Measurements from ENCODE around the gene KPNA3. TPM values are rescaled to one million over a fixed set of nuclear protein-coding genes. Genes with fewer than 3 reads are reported as not detected.

KPNA3 gene
- total RNA-seq, 1 experiment from 2014 or later: 49.7 TPM

DNA sequence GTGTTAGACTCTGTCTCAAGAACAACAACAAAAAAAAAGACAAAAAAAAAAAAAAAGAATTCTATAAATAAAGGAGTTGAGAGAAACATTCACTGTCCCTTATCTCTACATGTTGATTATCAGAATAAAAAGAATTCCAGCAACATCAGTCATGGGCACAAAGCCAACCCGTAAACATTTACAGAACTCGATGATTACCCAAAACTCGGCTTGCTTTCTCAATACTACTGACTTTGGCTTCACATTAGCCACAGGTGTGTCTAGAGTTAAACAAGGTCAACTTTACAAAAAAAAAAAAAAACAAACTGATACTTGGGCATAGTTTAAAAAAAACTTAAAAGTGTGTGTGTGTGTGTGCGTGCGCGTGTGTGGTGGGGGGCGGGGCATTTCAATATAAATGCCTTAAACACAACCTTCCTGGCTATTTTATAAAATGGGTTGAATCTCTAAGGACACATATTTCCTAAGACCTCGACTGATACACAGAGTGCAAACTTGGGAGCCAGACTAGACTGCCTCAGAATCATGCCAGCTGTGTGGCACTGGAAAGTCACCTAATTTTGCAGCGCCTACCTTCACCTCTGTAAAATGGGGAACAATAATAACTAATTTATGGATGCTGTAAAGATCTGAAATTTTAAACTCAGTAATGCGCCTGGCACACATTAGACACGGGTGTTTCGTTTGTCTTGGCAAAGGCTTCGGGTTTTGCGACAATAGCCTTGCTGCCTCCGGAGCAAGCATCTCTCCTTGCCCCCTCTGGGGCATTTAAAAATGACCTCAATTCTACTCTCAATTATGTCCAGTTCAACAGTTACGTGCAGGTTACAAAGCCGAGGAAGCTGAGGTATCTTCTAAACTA is 102.1 kb downstream of the KPNA3 start:
- no peak overlapping the region for H4K5ac ChIP-seq (ENCODE audit: insufficient read length, low read depth, low read length)
- H3K9ac ChIP-seq (ENCODE audit: extremely low read depth, insufficient read length, low read length): peak overlapping the region; percentile 82
- no peak overlapping the region for H3K4ac ChIP-seq (ENCODE audit: low read depth, low read length)
- H2BK20ac ChIP-seq (ENCODE audit: low read depth, low read length, poor library complexity, severe bottlenecking): no peak overlapping the region
- no peaks in the 10 kb centered on the region for H3K9me3 ChIP-seq (ENCODE audit: control insufficient read depth, low read depth, low read length)
- H2BK120ac ChIP-seq (ENCODE audit: low read depth, low read length, poor library complexity, severe bottlenecking): no peak overlapping the region
- H3T11ph ChIP-seq (ENCODE audit: low read length): no peak overlapping the region
- H4K8ac ChIP-seq (replicated peaks; ENCODE audit: insufficient read length, low read depth, low read length): no peak overlapping the region
- no peak overlapping the region for H3K56ac ChIP-seq (ENCODE audit: insufficient read length, low read depth, low read length)
- H4K91ac ChIP-seq (ENCODE audit: insufficient read length, low read depth, low read length): no peak overlapping the region
- H3K23ac ChIP-seq (ENCODE audit: insufficient read length, low read depth, low read length): no peak overlapping the region
- no CpG with 5 or more reads among the region's 17 CpGs for WGBS (ENCODE audit: extremely low coverage, insufficient read length, low lambda C conversion rate)
- peaks cover 23 to 24% (median 23%) of the 10 kb centered on the region in 3 experiments; a peak in 6 of 7 replicates for H3K36me3 Mint-ChIP-seq (ENCODE audit: insufficient read depth in 1 of 3, low read depth in 3 of 3)
- peak overlapping the region; percentile 89 to 94 for H3K4me3 Mint-ChIP-seq
- H4K20me1 ChIP-seq (ENCODE audit: control insufficient read depth, insufficient read depth, insufficient read length): no peaks in the 10 kb centered on the region
- TF ChIP-seq, protein P1, sequence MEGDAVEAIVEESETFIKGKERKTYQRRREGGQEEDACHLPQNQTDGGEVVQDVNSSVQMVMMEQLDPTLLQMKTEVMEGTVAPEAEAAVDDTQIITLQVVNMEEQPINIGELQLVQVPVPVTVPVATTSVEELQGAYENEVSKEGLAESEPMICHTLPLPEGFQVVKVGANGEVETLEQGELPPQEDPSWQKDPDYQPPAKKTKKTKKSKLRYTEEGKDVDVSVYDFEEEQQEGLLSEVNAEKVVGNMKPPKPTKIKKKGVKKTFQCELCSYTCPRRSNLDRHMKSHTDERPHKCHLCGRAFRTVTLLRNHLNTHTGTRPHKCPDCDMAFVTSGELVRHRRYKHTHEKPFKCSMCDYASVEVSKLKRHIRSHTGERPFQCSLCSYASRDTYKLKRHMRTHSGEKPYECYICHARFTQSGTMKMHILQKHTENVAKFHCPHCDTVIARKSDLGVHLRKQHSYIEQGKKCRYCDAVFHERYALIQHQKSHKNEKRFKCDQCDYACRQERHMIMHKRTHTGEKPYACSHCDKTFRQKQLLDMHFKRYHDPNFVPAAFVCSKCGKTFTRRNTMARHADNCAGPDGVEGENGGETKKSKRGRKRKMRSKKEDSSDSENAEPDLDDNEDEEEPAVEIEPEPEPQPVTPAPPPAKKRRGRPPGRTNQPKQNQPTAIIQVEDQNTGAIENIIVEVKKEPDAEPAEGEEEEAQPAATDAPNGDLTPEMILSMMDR (conservative IDR thresholded peaks at IDR 0.05): no peak
- no peak overlapping the region for H2BK5ac ChIP-seq (ENCODE audit: insufficient read length, low read length)
- H3K18ac ChIP-seq (ENCODE audit: insufficient read length, low read depth, low read length): no peak overlapping the region
- peak overlapping the region; percentile 86 to 94 (median 93); a peak in 5 of 7 replicates for H3K27ac Mint-ChIP-seq
- no peaks in the 10 kb centered on the region for H3K27me3 ChIP-seq (ENCODE audit: insufficient read depth, low read length)
- no peaks in the 10 kb centered on the region for H3K23me2 ChIP-seq (ENCODE audit: insufficient read length, low read depth, low read length, poor library complexity, severe bottlenecking)
- no peak overlapping the region for H2BK15ac ChIP-seq (ENCODE audit: low read depth, low read length)
- H3K4me1 Mint-ChIP-seq: peaks cover 22 to 29% of the 10 kb centered on the region in 2 experiments
- H3K79me1 ChIP-seq (ENCODE audit: insufficient read depth, low read depth, low read length, poor library complexity, severe bottlenecking): no peaks in the 10 kb centered on the region
- H2BK12ac ChIP-seq (ENCODE audit: insufficient read length, low read depth, low read length): no peak overlapping the region
- H3K9me3 Mint-ChIP-seq: no peaks in the 10 kb centered on the region; a peak in 1 of 5 replicates
- H3K4me1 ChIP-seq (ENCODE audit: insufficient read depth, low read length): peaks cover 3% of the 10 kb centered on the region; the same call in 1 of the 2 replicates
- no peak for DNase-seq
- peak overlapping the region; percentile 97 for H3K4me2 ChIP-seq (ENCODE audit: insufficient read depth, insufficient read length, low read length)
- peak overlapping the region; percentile 14; the same call in 1 of the 2 replicates for H3K14ac ChIP-seq (ENCODE audit: insufficient read depth, low read length)
- no peak overlapping the region for H2AK5ac ChIP-seq (ENCODE audit: insufficient read length, low read length)
- H3K79me2 ChIP-seq (ENCODE audit: insufficient read depth, low read length): peaks cover 10% of the 10 kb centered on the region; the same call in 1 of the 2 replicates
- peak overlapping the region; percentile 53 for H2AFZ ChIP-seq (ENCODE audit: low read length)
- no peak overlapping the region for H3K27ac ChIP-seq (ENCODE audit: insufficient read length, low read depth, low read length)
- no peaks in the 10 kb centered on the region; the same call in 1 of the 2 replicates for H3K27me3 Mint-ChIP-seq (ENCODE audit: low read depth)
